Neuron (in vitro differentiated cells): Measurements from ENCODE around the gene C10orf143.

Experiments
- H2AFZ ChIP-seq: one replicate; pipeline ENCODE4 v1.6.1; 2013; ENCODE audit warnings: low read depth, mild to moderate bottlenecking, inconsistent platforms, low read length, moderate library complexity
- H3K27me3 ChIP-seq: one replicate; pipeline ENCODE4 v1.6.1; 2013; ENCODE audit warnings: low read length; ENCODE audit not compliant: insufficient read depth
- H3K36me3 ChIP-seq: one replicate; pipeline ENCODE4 v1.6.1; 2013; ENCODE audit warnings: low read length; ENCODE audit not compliant: insufficient read depth
- H3K4me1 ChIP-seq: one replicate; pipeline ENCODE4 v1.6.1; 2013; ENCODE audit warnings: low read length; ENCODE audit not compliant: insufficient read depth
- H3K4me3 ChIP-seq: 2 replicates; pipeline ENCODE4 v1.5.1; 2013; ENCODE audit warnings: mild to moderate bottlenecking, low read length, moderate library complexity
- H3K9me3 ChIP-seq: one replicate; pipeline ENCODE4 v1.6.1; 2013; ENCODE audit warnings: low read length

C10orf143 gene

DNA sequence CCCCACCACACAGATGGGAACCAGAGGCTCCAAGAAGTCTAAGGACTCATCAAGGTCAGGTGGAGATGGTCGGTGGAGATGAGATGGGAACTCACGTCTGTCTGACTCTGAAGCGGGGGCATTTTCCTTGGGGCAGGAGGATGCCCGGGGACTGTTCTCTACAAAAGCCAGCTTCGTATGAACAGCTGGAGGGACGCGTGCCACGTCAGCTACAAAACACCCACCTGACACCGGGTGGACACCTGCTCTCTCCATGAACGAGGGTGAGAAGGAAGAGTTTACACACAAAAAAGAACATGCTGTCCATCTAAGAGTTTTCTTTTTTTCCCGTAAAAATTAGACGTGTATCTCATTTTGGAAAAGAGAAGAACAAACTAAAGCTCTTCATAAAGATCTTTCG lies 47.7 kb downstream of the C10orf143 start:
- no peaks in the 10 kb centered on the region for H3K36me3 ChIP-seq
- no peak overlapping the region for H3K4me3 ChIP-seq
- H3K4me1 ChIP-seq, result no peaks in the 10 kb centered on the region
- H3K27me3 ChIP-seq, result no peaks in the 10 kb centered on the region
- H2AFZ ChIP-seq, result no peak overlapping the region
- H3K9me3 ChIP-seq, result no peaks in the 10 kb centered on the region

DNA sequence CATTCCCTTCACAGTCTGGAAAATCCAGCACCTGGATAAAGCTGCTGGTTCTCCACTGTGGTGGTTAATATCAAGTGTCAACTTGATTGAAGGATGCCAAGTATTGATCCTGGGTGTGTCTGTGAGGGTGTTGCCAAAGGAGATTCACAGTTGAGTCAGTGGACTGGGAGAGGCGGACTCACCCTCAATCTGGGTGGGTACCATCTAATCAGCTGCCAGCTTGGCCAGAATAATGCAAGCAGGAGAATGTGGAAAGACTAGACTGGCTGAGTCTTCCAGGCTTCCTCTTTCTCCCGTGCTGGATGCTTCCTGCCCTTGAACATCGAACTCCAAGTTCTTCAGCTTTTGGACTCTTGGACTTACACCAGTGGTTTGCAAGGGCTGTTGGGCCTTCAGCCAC lies 48.4 kb downstream of the C10orf143 start:
- Histone ChIP-seq H2AFZ (no peak overlapping the region), H3K4me1 (no peaks in the 10 kb centered on the region), H3K27me3 (no peaks in the 10 kb centered on the region)

GRCh38 chr10:130061760-130062159 lies 48.9 kb downstream of the C10orf143 start:
- Histone ChIP-seq H2AFZ (no peak overlapping the region), H3K27me3 (no peaks in the 10 kb centered on the region), H3K4me3 (no peak overlapping the region), H3K9me3 (no peaks in the 10 kb centered on the region), H3K36me3 (no peaks in the 10 kb centered on the region), H3K4me1 (no peaks in the 10 kb centered on the region)

More for the DNA sequence above, 48.4 kb downstream of the C10orf143 start:
- Histone ChIP-seq H3K4me3 (no peak overlapping the region), H3K36me3 (no peaks in the 10 kb centered on the region), H3K9me3 (no peaks in the 10 kb centered on the region)

- Histone ChIP-seq H3K4me3 (no peak overlapping the region), H3K36me3 (no peaks in the 10 kb centered on the region), H3K27me3 (peaks cover 2% of the 10 kb centered on the region), H3K9me3 (no peaks in the 10 kb centered on the region), H2AFZ (no peak overlapping the region), H3K4me1 (no peaks in the 10 kb centered on the region)
Measured at GRCh38 chr10:130054021-130054420, 56.6 kb downstream of the C10orf143 start.

GRCh38 chr10:130053561-130053960 lies 57.1 kb downstream of the C10orf143 start:
- H3K9me3 ChIP-seq, result no peaks in the 10 kb centered on the region

DNA sequence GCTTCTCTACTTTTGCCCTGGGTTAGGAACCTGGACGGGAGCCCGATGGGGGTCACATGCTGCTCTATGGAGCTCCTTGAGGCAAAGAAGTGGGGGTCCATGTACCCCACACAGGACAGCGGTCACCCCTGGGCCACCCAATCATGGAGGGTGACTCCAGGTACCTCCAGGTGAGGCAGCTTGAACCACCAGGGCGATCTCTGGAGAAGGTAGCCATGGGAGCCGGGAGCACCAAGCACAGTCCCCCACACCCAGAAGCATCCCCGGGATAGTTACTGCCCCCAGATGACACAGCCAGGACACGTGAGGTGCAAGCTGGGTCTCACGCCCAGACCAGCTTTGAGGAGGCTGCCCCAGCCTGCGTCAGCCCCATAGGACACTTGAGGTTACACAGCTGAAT lies 58.4 kb downstream of the C10orf143 start:
- H3K4me1 ChIP-seq, result no peaks in the 10 kb centered on the region
- no peak overlapping the region for H2AFZ ChIP-seq
- H3K9me3 ChIP-seq, result no peaks in the 10 kb centered on the region
- no peaks in the 10 kb centered on the region for H3K36me3 ChIP-seq
- H3K4me3 ChIP-seq, result no peak overlapping the region
- H3K27me3 ChIP-seq, result peaks cover 2% of the 10 kb centered on the region

More at GRCh38 chr10:130053561-130053960, 57.1 kb downstream of the C10orf143 start:
- no peak overlapping the region for H2AFZ ChIP-seq
- no peaks in the 10 kb centered on the region for H3K36me3 ChIP-seq
- H3K4me1 ChIP-seq, result no peaks in the 10 kb centered on the region
- H3K4me3 ChIP-seq, result no peak overlapping the region
- H3K27me3 ChIP-seq, result peaks cover 2% of the 10 kb centered on the region

- H3K4me3 ChIP-seq, result no peak overlapping the region
- no peaks in the 10 kb centered on the region for H3K9me3 ChIP-seq
- no peak overlapping the region for H2AFZ ChIP-seq
Measured at GRCh38 chr10:130050721-130051120, 59.9 kb downstream of the C10orf143 start.

GRCh38 chr10:130049987-130050386 lies 60.6 kb downstream of the C10orf143 start:
- Histone ChIP-seq H3K4me3 (no peak overlapping the region), H3K4me1 (no peaks in the 10 kb centered on the region), H3K27me3 (peaks cover 2% of the 10 kb centered on the region), H3K36me3 (no peaks in the 10 kb centered on the region), H3K9me3 (no peaks in the 10 kb centered on the region), H2AFZ (no peak overlapping the region)

More at GRCh38 chr10:130050721-130051120, 59.9 kb downstream of the C10orf143 start:
- peaks cover 2% of the 10 kb centered on the region for H3K27me3 ChIP-seq
- H3K36me3 ChIP-seq, result no peaks in the 10 kb centered on the region
- no peaks in the 10 kb centered on the region for H3K4me1 ChIP-seq

GRCh38 chr10:130049244-130049643 lies 61.4 kb downstream of the C10orf143 start:
- Histone ChIP-seq H3K4me3 (no peak overlapping the region), H3K4me1 (no peaks in the 10 kb centered on the region), H3K27me3 (peaks cover 2% of the 10 kb centered on the region), H3K9me3 (no peaks in the 10 kb centered on the region), H2AFZ (no peak overlapping the region), H3K36me3 (no peaks in the 10 kb centered on the region)

GRCh38 chr10:130048081-130048480 lies 62.5 kb downstream of the C10orf143 start:
- Histone ChIP-seq H3K36me3 (no peaks in the 10 kb centered on the region), H3K27me3 (peaks cover 2% of the 10 kb centered on the region), H2AFZ (no peak overlapping the region), H3K9me3 (no peaks in the 10 kb centered on the region), H3K4me1 (no peaks in the 10 kb centered on the region), H3K4me3 (no peak overlapping the region)

DNA sequence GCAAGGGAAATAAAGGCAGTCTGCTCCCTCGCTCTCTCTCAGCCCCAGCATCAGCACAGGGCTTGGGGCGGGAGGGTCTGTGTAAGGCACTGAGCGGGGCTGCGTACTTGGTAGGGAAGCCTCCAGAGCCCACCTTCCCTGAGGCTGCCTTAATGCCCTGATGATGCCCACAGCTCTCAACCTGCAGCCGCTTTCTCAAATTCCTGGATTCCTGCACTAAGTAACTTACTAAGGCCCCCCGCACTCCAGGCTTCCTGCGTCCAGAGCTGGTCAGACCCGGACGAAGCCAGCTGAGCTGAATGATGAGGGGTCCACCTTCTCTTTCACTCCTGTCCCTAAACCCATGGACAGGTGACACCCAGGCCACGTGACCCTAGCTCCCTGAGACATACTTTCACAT lies 63.3 kb downstream of the C10orf143 start:
- Histone ChIP-seq H2AFZ (no peak overlapping the region), H3K9me3 (no peaks in the 10 kb centered on the region), H3K36me3 (no peaks in the 10 kb centered on the region), H3K4me3 (no peak overlapping the region), H3K4me1 (no peaks in the 10 kb centered on the region), H3K27me3 (peaks cover 7% of the 10 kb centered on the region)

DNA sequence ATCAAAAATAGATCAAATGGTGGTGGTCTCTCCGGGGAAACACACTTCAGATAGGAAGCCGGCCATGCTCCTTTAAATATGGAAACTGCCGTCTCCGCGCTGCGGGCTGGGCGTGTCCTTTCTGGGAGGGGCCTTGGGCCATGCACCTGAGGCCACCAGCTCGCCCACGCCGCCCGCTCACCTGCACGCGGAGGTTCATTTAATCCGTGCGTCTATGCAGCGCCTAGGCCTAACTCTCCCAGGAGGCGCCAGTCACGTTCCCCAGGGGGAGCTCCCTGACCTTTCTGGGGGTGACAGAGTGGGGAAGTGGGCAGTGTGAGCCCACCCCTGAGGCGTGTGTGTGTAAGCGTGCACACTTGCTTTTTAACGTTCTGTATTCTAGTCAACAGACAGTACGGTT lies 64.0 kb downstream of the C10orf143 start:
- Histone ChIP-seq H3K36me3 (no peaks in the 10 kb centered on the region), H2AFZ (no peak overlapping the region), H3K27me3 (peaks cover 8% of the 10 kb centered on the region), H3K4me1 (no peaks in the 10 kb centered on the region), H3K9me3 (no peaks in the 10 kb centered on the region), H3K4me3 (no peak overlapping the region)

DNA sequence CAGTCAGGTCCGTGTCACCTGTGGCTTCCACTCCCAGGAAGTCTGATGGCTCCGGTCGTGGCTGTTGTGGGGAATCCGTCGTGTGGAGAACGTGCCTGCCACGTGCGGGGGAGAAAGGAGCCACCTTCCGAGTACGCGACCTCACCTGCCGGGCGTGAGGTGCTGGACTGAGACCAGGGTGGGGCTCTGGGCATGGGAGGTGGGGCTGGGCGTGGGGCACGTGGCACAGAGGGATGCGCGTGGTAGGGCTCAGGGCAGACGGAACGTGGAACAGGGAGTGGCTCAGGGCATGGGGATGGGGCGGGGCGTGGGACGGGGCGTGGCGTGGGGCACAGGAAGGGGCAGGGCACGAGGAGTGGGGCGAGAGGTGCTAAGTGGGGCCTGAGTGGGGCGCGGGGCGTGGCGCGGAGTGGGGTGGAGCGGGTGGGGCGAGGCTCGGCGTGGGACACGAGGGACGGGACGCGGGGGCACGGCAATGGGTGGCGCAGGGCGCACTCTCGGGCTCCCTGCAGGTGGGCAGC lies 64.8 kb downstream of the C10orf143 start:
- Histone ChIP-seq H2AFZ (no peak overlapping the region), H3K36me3 (no peaks in the 10 kb centered on the region), H3K9me3 (no peaks in the 10 kb centered on the region), H3K27me3 (peaks cover 8% of the 10 kb centered on the region), H3K4me1 (no peaks in the 10 kb centered on the region), H3K4me3 (no peak overlapping the region)

GRCh38 chr10:130045091-130045652 lies 65.5 kb downstream of the C10orf143 start:
- Histone ChIP-seq H3K27me3 (peaks cover 8% of the 10 kb centered on the region), H3K4me3 (no peak overlapping the region)

More at GRCh38 chr10:130045091-130045652, 65.5 kb downstream of the C10orf143 start:
- Histone ChIP-seq H2AFZ (no peak overlapping the region), H3K4me1 (no peaks in the 10 kb centered on the region), H3K36me3 (no peaks in the 10 kb centered on the region), H3K9me3 (no peaks in the 10 kb centered on the region)
